ENCODE results near the gene HAL.

HAL gene

GRCh38 chr12:95980437-95980836 lies 15.7 kb downstream of the HAL start:
- Histone ChIP-seq H2BK120ac (ENCODE audit: low read depth, low read length) (no peak overlapping the region), H2AK5ac (ENCODE audit: low read depth, low read length) (no peak overlapping the region), H3K36me3 (replicated peaks in 1 of 2; ENCODE audit: control insufficient read depth in 2 of 2, insufficient read depth in 2 of 2, low read length in 2 of 2) (no peaks in the 10 kb centered on the region), H4K91ac (ENCODE audit: low read depth, low read length, poor library complexity) (no peak overlapping the region), H2BK5ac (ENCODE audit: low read length) (no peak overlapping the region), H3K4me2 (ENCODE audit: insufficient read depth, low read length, poor library complexity, severe bottlenecking) (no peak overlapping the region), H3K79me1 (ENCODE audit: low read depth, low read length) (no peaks in the 10 kb centered on the region), H3K27me3 (ENCODE audit: control insufficient read depth in 3 of 3, insufficient read depth in 3 of 3, low read depth in 1 of 3, low read length in 3 of 3) (peaks cover 0 to 3% (median 0%) of the 10 kb centered on the region in 3 experiments), H2AFZ (ENCODE audit: low read length) (no peak overlapping the region), H3K18ac (ENCODE audit: low read length) (no peak overlapping the region), H2BK15ac (ENCODE audit: low read length) (no peak overlapping the region), H3K4ac (ENCODE audit: low read length) (no peak overlapping the region), H3K4me1 (ENCODE audit: control insufficient read depth in 2 of 2, insufficient read depth in 1 of 2, low read depth in 1 of 2, low read length in 2 of 2) (no peaks in the 10 kb centered on the region), H4K8ac (ENCODE audit: low read depth, low read length) (no peak overlapping the region), H3K27ac (replicated peaks; ENCODE audit: low read length) (no peak overlapping the region), H2BK12ac (ENCODE audit: low read length) (no peak overlapping the region), H3K9me3 (replicated peaks in 1 of 2; ENCODE audit: control insufficient read depth in 2 of 2, insufficient read depth in 1 of 2, low read depth in 1 of 2, low read length in 2 of 2) (no peaks in the 10 kb centered on the region), H3K9ac (ENCODE audit: low read depth, low read length, poor library complexity) (no peak overlapping the region), H3K23ac (ENCODE audit: low read depth, low read length, poor library complexity) (no peak overlapping the region), H3K4me3 (ENCODE audit: low read length in 2 of 2) (no peak overlapping the region), H3K14ac (ENCODE audit: low read length) (no peak overlapping the region)
- WGBS, 2 donors (ENCODE audit: extremely low coverage in 2 of 2, insufficient read length in 2 of 2, insufficient replicate concordance in 1 of 2) = no CpG with 5 or more reads among the region's 5 CpGs
- no peak for DNase-seq (ENCODE audit: low spot score)

- H3K4me1 ChIP-seq (ENCODE audit: control insufficient read depth in 2 of 2, insufficient read depth in 1 of 2, low read depth in 1 of 2, low read length in 2 of 2) = no peaks in the 10 kb centered on the region
- H3K36me3 ChIP-seq (replicated peaks in 1 of 2; ENCODE audit: control insufficient read depth in 2 of 2, insufficient read depth in 2 of 2, low read length in 2 of 2) = no peaks in the 10 kb centered on the region
- no peak overlapping the region for H3K14ac ChIP-seq (ENCODE audit: low read length)
- no peak for DNase-seq (ENCODE audit: low spot score)
- H3K9ac ChIP-seq (ENCODE audit: low read depth, low read length, poor library complexity) = no peak overlapping the region
- H3K27ac ChIP-seq (replicated peaks; ENCODE audit: low read length) = no peak overlapping the region
- H3K79me1 ChIP-seq (ENCODE audit: low read depth, low read length) = no peaks in the 10 kb centered on the region
- no peak overlapping the region for H3K4me3 ChIP-seq (ENCODE audit: low read length in 2 of 2)
- H2BK15ac ChIP-seq (ENCODE audit: low read length) = no peak overlapping the region
- H2BK120ac ChIP-seq (ENCODE audit: low read depth, low read length) = no peak overlapping the region
- H3K27me3 ChIP-seq (ENCODE audit: control insufficient read depth in 3 of 3, insufficient read depth in 3 of 3, low read depth in 1 of 3, low read length in 3 of 3) = peaks cover 0 to 3% (median 0%) of the 10 kb centered on the region in 3 experiments
- H2BK12ac ChIP-seq (ENCODE audit: low read length) = no peak overlapping the region
- no peak overlapping the region for H2AK5ac ChIP-seq (ENCODE audit: low read depth, low read length)
- no peak overlapping the region for H3K18ac ChIP-seq (ENCODE audit: low read length)
- no peak overlapping the region for H3K23ac ChIP-seq (ENCODE audit: low read depth, low read length, poor library complexity)
- H3K9me3 ChIP-seq (replicated peaks in 1 of 2; ENCODE audit: control insufficient read depth in 2 of 2, insufficient read depth in 1 of 2, low read depth in 1 of 2, low read length in 2 of 2) = no peaks in the 10 kb centered on the region
- no peak overlapping the region for H2BK5ac ChIP-seq (ENCODE audit: low read length)
- no peak overlapping the region for H4K8ac ChIP-seq (ENCODE audit: low read depth, low read length)
- no peak overlapping the region for H4K91ac ChIP-seq (ENCODE audit: low read depth, low read length, poor library complexity)
- no peak overlapping the region for H2AFZ ChIP-seq (ENCODE audit: low read length)
- H3K4me2 ChIP-seq (ENCODE audit: insufficient read depth, low read length, poor library complexity, severe bottlenecking) = no peak overlapping the region
- no CpG with 5 or more reads among the region's 3 CpGs for WGBS, 2 donors (ENCODE audit: extremely low coverage in 2 of 2, insufficient read length in 2 of 2, insufficient replicate concordance in 1 of 2)
- no peak overlapping the region for H3K4ac ChIP-seq (ENCODE audit: low read length)
These were observed 17.4 kb downstream of the HAL start for GRCh38 chr12:95978774-95979173.

DNA sequence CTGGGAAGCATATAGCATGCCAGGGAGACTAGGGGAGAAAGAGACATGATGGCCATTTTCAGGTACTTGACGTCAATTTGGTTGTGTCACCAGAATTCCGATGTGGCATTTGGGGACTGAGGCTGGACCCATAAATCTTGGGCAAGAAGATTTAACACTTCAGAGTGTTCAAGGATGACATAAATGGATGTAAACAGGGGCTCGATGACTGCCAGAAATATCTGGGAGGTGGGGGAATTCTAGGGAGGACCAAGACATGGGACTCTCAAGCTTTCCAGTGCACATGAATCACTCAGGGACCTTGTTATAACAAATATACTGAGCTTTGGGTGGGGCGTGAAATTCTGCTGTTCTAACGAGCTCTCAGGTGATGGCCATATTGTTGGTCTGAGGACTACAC lies 17.8 kb downstream of the HAL start:
- H3K79me1 ChIP-seq (ENCODE audit: low read depth, low read length) = no peaks in the 10 kb centered on the region
- no peak overlapping the region for H2AK5ac ChIP-seq (ENCODE audit: low read depth, low read length)
- H3K27me3 ChIP-seq (ENCODE audit: control insufficient read depth in 3 of 3, insufficient read depth in 3 of 3, low read depth in 1 of 3, low read length in 3 of 3) = peaks cover 0 to 3% (median 0%) of the 10 kb centered on the region in 3 experiments
- WGBS, 2 donors (ENCODE audit: extremely low coverage in 2 of 2, insufficient read length in 2 of 2, insufficient replicate concordance in 1 of 2) = no CpG with 5 or more reads among the region's 5 CpGs
- no peak overlapping the region for H3K27ac ChIP-seq (replicated peaks; ENCODE audit: low read length)
- H2BK12ac ChIP-seq (ENCODE audit: low read length) = no peak overlapping the region
- H4K91ac ChIP-seq (ENCODE audit: low read depth, low read length, poor library complexity) = no peak overlapping the region
- no peak overlapping the region for H3K4me3 ChIP-seq (ENCODE audit: low read length in 2 of 2)
- H3K4me2 ChIP-seq (ENCODE audit: insufficient read depth, low read length, poor library complexity, severe bottlenecking) = no peak overlapping the region
- no peak overlapping the region for H2BK5ac ChIP-seq (ENCODE audit: low read length)
- no peaks in the 10 kb centered on the region for H3K9me3 ChIP-seq (replicated peaks in 1 of 2; ENCODE audit: control insufficient read depth in 2 of 2, insufficient read depth in 1 of 2, low read depth in 1 of 2, low read length in 2 of 2)
- H3K4ac ChIP-seq (ENCODE audit: low read length) = no peak overlapping the region
- no peak overlapping the region for H2BK120ac ChIP-seq (ENCODE audit: low read depth, low read length)
- H4K8ac ChIP-seq (ENCODE audit: low read depth, low read length) = no peak overlapping the region
- H2BK15ac ChIP-seq (ENCODE audit: low read length) = no peak overlapping the region
- DNase-seq (ENCODE audit: low spot score) = no peak
- H3K23ac ChIP-seq (ENCODE audit: low read depth, low read length, poor library complexity) = no peak overlapping the region
- H3K4me1 ChIP-seq (ENCODE audit: control insufficient read depth in 2 of 2, insufficient read depth in 1 of 2, low read depth in 1 of 2, low read length in 2 of 2) = no peaks in the 10 kb centered on the region
- no peak overlapping the region for H3K18ac ChIP-seq (ENCODE audit: low read length)
- no peaks in the 10 kb centered on the region for H3K36me3 ChIP-seq (replicated peaks in 1 of 2; ENCODE audit: control insufficient read depth in 2 of 2, insufficient read depth in 2 of 2, low read length in 2 of 2)
- no peak overlapping the region for H2AFZ ChIP-seq (ENCODE audit: low read length)
- no peak overlapping the region for H3K14ac ChIP-seq (ENCODE audit: low read length)
- H3K9ac ChIP-seq (ENCODE audit: low read depth, low read length, poor library complexity) = no peak overlapping the region

DNA sequence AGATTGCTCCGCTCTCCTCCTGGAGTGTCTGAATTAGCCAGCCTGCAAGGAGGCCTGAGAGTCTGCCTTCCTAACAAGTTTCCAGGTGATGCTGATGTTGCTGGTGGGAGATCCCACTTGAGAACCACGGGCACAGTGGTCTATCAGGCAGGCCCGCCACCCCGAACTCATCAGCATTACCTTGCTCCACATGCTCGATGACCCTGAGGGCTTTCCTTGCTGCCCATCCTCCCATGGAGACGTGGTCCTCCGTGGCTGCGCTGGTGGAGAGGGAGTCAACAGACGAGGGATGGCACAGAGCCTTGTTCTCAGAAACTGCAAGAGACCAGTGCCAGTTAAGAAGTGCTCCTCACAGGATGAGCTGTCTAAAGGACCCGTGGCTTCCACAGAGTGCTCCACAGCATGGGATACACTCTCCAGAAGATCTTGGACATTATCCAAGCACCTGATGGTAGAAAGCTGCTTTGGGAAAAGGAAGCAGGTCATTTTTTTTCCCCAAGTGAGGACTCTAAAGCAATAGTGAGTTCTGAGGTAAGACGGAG lies 18.3 kb downstream of the HAL start:
- Histone ChIP-seq H2BK5ac (ENCODE audit: low read length) (no peak overlapping the region), H2AK5ac (ENCODE audit: low read depth, low read length) (no peak overlapping the region), H3K36me3 (replicated peaks in 1 of 2; ENCODE audit: control insufficient read depth in 2 of 2, insufficient read depth in 2 of 2, low read length in 2 of 2) (no peaks in the 10 kb centered on the region), H3K27me3 (ENCODE audit: control insufficient read depth in 3 of 3, insufficient read depth in 3 of 3, low read depth in 1 of 3, low read length in 3 of 3) (peaks cover 0 to 3% (median 0%) of the 10 kb centered on the region in 3 experiments), H3K9me3 (replicated peaks in 1 of 2; ENCODE audit: control insufficient read depth in 2 of 2, insufficient read depth in 1 of 2, low read depth in 1 of 2, low read length in 2 of 2) (no peaks in the 10 kb centered on the region), H2BK15ac (ENCODE audit: low read length) (no peak overlapping the region), H3K18ac (ENCODE audit: low read length) (no peak overlapping the region), H3K9ac (ENCODE audit: low read depth, low read length, poor library complexity) (no peak overlapping the region), H4K91ac (ENCODE audit: low read depth, low read length, poor library complexity) (no peak overlapping the region), H2BK12ac (ENCODE audit: low read length) (no peak overlapping the region), H3K4me2 (ENCODE audit: insufficient read depth, low read length, poor library complexity, severe bottlenecking) (no peak overlapping the region), H2AFZ (ENCODE audit: low read length) (no peak overlapping the region), H2BK120ac (ENCODE audit: low read depth, low read length) (no peak overlapping the region), H3K14ac (ENCODE audit: low read length) (no peak overlapping the region), H4K8ac (ENCODE audit: low read depth, low read length) (no peak overlapping the region), H3K4me3 (ENCODE audit: low read length in 2 of 2) (peak overlapping the region in 1 of 2 donors; percentile 37), H3K79me1 (ENCODE audit: low read depth, low read length) (no peaks in the 10 kb centered on the region), H3K4ac (ENCODE audit: low read length) (no peak overlapping the region), H3K27ac (replicated peaks; ENCODE audit: low read length) (no peak overlapping the region), H3K23ac (ENCODE audit: low read depth, low read length, poor library complexity) (no peak overlapping the region), H3K4me1 (ENCODE audit: control insufficient read depth in 2 of 2, insufficient read depth in 1 of 2, low read depth in 1 of 2, low read length in 2 of 2) (no peaks in the 10 kb centered on the region)
- WGBS, 2 donors (ENCODE audit: extremely low coverage in 2 of 2, insufficient read length in 2 of 2, insufficient replicate concordance in 1 of 2) = no CpG with 5 or more reads among the region's 11 CpGs
- no peak for DNase-seq (ENCODE audit: low spot score)

Data from neuronal stem cell (in vitro differentiated cells).